Peyer's patch (tissue), 4 donors: ENCODE results near the gene PCNX2.

Experiments used
- POLR2A ChIP-seq, 2 donors: fragments of 450-650 bp; IDR thresholded peaks; one replicate each; pipeline ENCODE4 v1.5.1; 2017; ENCODE audit warnings: antibody characterized with exemption in 2 of 2, mild to moderate bottlenecking in 2 of 2, moderate library complexity in 2 of 2
- TF ChIP-seq, protein P1 (sequence below), 6 experiments: fragments of 450-650 bp in 4 of 6; fragments of 200-600 bp in 2 of 6; sonication (generic) in 1 of 6; IDR thresholded peaks; one replicate each; pipeline ENCODE4 v1.5.1; 2017 to 2019; ENCODE audit warnings: antibody characterized with exemption in 6 of 6, mild to moderate bottlenecking in 3 of 6, moderate library complexity in 1 of 6

GRCh38 chr1:232968965-232969364, 326.6 kb downstream of the PCNX2 start:
- TF ChIP-seq, protein P1, sequence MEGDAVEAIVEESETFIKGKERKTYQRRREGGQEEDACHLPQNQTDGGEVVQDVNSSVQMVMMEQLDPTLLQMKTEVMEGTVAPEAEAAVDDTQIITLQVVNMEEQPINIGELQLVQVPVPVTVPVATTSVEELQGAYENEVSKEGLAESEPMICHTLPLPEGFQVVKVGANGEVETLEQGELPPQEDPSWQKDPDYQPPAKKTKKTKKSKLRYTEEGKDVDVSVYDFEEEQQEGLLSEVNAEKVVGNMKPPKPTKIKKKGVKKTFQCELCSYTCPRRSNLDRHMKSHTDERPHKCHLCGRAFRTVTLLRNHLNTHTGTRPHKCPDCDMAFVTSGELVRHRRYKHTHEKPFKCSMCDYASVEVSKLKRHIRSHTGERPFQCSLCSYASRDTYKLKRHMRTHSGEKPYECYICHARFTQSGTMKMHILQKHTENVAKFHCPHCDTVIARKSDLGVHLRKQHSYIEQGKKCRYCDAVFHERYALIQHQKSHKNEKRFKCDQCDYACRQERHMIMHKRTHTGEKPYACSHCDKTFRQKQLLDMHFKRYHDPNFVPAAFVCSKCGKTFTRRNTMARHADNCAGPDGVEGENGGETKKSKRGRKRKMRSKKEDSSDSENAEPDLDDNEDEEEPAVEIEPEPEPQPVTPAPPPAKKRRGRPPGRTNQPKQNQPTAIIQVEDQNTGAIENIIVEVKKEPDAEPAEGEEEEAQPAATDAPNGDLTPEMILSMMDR (IDR thresholded peaks at IDR 0.05), result no peak
- TF ChIP-seq POLR2A (IDR thresholded peaks at IDR 0.05), result no peak
